Caco-2 (cell line): ENCODE results near the gene AIG1. TPM values are rescaled to one million over a fixed set of nuclear protein-coding genes. Genes with fewer than 3 reads are reported as not detected.

ENCODE experiments used
- BruUV-seq: library from RNA; stranded (reverse); fragments of 400-500 nt; replicated peaks from 2 replicates; lab custom pipeline; 2021; lab: Mats Ljungman, UMichigan
- CTCF ChIA-PET: fragments of 300-600 bp; sonication (Branson Sonifier 250); formaldehyde crosslinking; loops from one replicate; lab custom pipeline; 2022; ENCODE audit warnings: antibody characterized with exemption; lab: Charles Lee
- POLR2A ChIA-PET: fragments of 300-600 bp; sonication (Branson Sonifier 250); formaldehyde crosslinking; loops from one replicate; lab custom pipeline; 2022; ENCODE audit warnings: antibody characterized with exemption; lab: Charles Lee
- DNase-seq, 2 experiments: peaks; one replicate each; pipeline versions ENCODE4 v3.0.0 to v3.0.0-alpha.2; 2020 to 2022
- H3K27me3 ChIP-seq: replicated peaks from 2 replicates; pipeline ENCODE4 v1.6.0; 2011; ENCODE audit warnings: low read length; ENCODE audit not compliant: control insufficient read depth, insufficient read depth
- H3K36me3 ChIP-seq: 2 replicates; pipeline ENCODE4 v1.5.1; 2011; ENCODE audit warnings: low read length; ENCODE audit not compliant: control insufficient read depth, insufficient read depth
- H3K4me1 ChIP-seq: fragments of 250-450 bp; sonication (Bioruptor Pico); 2 replicates; pipeline ENCODE4 v1.5.1; 2020; ENCODE audit warnings: mild to moderate bottlenecking
- H3K4me3 ChIP-seq: 2 replicates; pipeline ENCODE4 v1.5.1; 2011; ENCODE audit warnings: low read depth, mild to moderate bottlenecking, control low read depth, low read length
- H3K9me3 ChIP-seq: fragments of 250-450 bp; sonication (Bioruptor Pico); 2 replicates; pipeline ENCODE4 v1.5.1; 2020; ENCODE audit warnings: mild to moderate bottlenecking, moderate library complexity
- H3K27ac Mint-ChIP-seq: one replicate; pipeline ENCODE4 v1.8.0; 2022; ENCODE audit warnings: mixed read lengths; ENCODE audit not compliant: unreplicated experiment
- H3K27me3 Mint-ChIP-seq: one replicate; pipeline ENCODE4 v1.8.0; 2022; ENCODE audit warnings: mixed read lengths; ENCODE audit not compliant: insufficient read depth, unreplicated experiment
- H3K36me3 Mint-ChIP-seq: one replicate; pipeline ENCODE4 v1.8.0; 2022; ENCODE audit warnings: mild to moderate bottlenecking, mixed read lengths; ENCODE audit not compliant: insufficient read depth, unreplicated experiment
- H3K4me1 Mint-ChIP-seq: one replicate; pipeline ENCODE4 v1.8.0; 2022; ENCODE audit warnings: low read depth, mixed read lengths; ENCODE audit not compliant: unreplicated experiment
- H3K4me3 Mint-ChIP-seq: one replicate; pipeline ENCODE4 v1.8.0; 2022; ENCODE audit warnings: mild to moderate bottlenecking, moderate library complexity, mixed read lengths; ENCODE audit not compliant: unreplicated experiment
- H3K9me3 Mint-ChIP-seq: one replicate; pipeline ENCODE4 v1.8.0; 2022; ENCODE audit warnings: mixed read lengths; ENCODE audit not compliant: unreplicated experiment
- intact Hi-C: fragments of 100-400 bp; cut with micrococcal nuclease; formaldehyde crosslinking; loops from one replicate; pipeline ENCODE4 v1.10.0; 2022; ENCODE audit not compliant: unreplicated experiment
- total RNA-seq: library from RNA; stranded (reverse); gene quantifications from 2 replicates; pipeline ENCODE4 v1.2.3, GENCODE V29; 2022
- TF ChIP-seq, protein P1 (sequence below), 2 experiments: fragments of 200-600 bp in 1 of 2; IDR thresholded peaks; 1 replicate in 1 of 2; 2 replicates in 1 of 2; pipeline versions ENCODE4 v1.5.1 to v1.8.0; 2011 to 2022; ENCODE audit warnings: antibody characterized with exemption in 1 of 2, control low read depth in 1 of 2, inconsistent platforms in 1 of 2, low read depth in 1 of 2, low read length in 1 of 2, mild to moderate bottlenecking in 1 of 2, moderate library complexity in 1 of 2; ENCODE audit not compliant: insufficient read depth in 1 of 2, severe bottlenecking in 1 of 2, unreplicated experiment in 1 of 2

AIG1 gene
- total RNA-seq, 1 experiment from 2014 or later, result 27.6 TPM

DNA sequence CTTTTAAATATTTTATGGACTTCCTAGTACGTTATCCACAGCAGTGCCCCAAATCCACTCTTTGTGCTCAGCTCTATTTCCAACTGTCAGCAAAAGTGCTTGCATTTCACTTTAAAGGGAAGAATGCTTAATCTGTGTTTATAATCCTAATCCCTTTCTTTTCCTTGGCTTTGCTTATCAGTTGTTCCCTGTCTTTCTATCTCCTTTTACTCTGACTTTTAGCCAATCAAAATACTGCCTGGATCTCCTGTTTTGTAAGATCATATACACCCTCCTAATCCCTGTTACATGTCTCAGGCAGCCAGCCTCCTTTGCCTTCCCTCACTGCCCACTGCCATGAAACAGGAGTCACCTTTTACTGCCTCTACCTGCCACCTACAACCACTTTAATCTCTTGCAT, 102.9 kb downstream of the AIG1 start:
- Mint-ChIP-seq H3K4me3 (no peak overlapping the region), H3K4me1 (peaks cover 7% of the 10 kb centered on the region), H3K36me3 (no peaks in the 10 kb centered on the region), H3K27me3 (no peaks in the 10 kb centered on the region), H3K27ac (no peak overlapping the region), H3K9me3 (no peaks in the 10 kb centered on the region)
- H3K27me3 ChIP-seq, result no peaks in the 10 kb centered on the region
- CTCF ChIA-PET, result no interaction called here
- DNase-seq, result no peak
- BruUV-seq, result no TSS peak
- H3K4me3 ChIP-seq, result no peak overlapping the region
- H3K4me1 ChIP-seq, result peaks cover 11% of the 10 kb centered on the region; the same call in 1 of the 2 replicates
- TF ChIP-seq, protein P1, sequence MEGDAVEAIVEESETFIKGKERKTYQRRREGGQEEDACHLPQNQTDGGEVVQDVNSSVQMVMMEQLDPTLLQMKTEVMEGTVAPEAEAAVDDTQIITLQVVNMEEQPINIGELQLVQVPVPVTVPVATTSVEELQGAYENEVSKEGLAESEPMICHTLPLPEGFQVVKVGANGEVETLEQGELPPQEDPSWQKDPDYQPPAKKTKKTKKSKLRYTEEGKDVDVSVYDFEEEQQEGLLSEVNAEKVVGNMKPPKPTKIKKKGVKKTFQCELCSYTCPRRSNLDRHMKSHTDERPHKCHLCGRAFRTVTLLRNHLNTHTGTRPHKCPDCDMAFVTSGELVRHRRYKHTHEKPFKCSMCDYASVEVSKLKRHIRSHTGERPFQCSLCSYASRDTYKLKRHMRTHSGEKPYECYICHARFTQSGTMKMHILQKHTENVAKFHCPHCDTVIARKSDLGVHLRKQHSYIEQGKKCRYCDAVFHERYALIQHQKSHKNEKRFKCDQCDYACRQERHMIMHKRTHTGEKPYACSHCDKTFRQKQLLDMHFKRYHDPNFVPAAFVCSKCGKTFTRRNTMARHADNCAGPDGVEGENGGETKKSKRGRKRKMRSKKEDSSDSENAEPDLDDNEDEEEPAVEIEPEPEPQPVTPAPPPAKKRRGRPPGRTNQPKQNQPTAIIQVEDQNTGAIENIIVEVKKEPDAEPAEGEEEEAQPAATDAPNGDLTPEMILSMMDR (IDR thresholded peaks at IDR 0.05; ENCODE audit: insufficient read depth in 1 of 2, low read depth in 1 of 2, low read length in 1 of 2, severe bottlenecking in 1 of 2, unreplicated experiment in 1 of 2), result no peak
- no peaks in the 10 kb centered on the region; the same call in 1 of the 2 replicates for H3K9me3 ChIP-seq
- POLR2A ChIA-PET, result no interaction called here
- intact Hi-C loops, result no loop called here
- no peaks in the 10 kb centered on the region for H3K36me3 ChIP-seq

GRCh38 chr6:143164565-143165105, 103.9 kb downstream of the AIG1 start:
- Mint-ChIP-seq H3K27me3 (no peaks in the 10 kb centered on the region), H3K4me3 (no peak overlapping the region), H3K36me3 (no peaks in the 10 kb centered on the region), H3K9me3 (no peaks in the 10 kb centered on the region), H3K27ac (no peak overlapping the region), H3K4me1 (peaks cover 7% of the 10 kb centered on the region)
- Histone ChIP-seq H3K4me3 (no peak overlapping the region), H3K27me3 (no peaks in the 10 kb centered on the region), H3K4me1 (peaks cover 11% of the 10 kb centered on the region; the same call in 1 of the 2 replicates), H3K9me3 (no peaks in the 10 kb centered on the region; the same call in 1 of the 2 replicates), H3K36me3 (no peaks in the 10 kb centered on the region)
- no TSS peak for BruUV-seq
- intact Hi-C loops, result no loop called here
- CTCF ChIA-PET, result no interaction called here
- TF ChIP-seq, protein P1 (IDR thresholded peaks at IDR 0.05; ENCODE audit: insufficient read depth in 1 of 2, low read depth in 1 of 2, low read length in 1 of 2, severe bottlenecking in 1 of 2, unreplicated experiment in 1 of 2), result no peak
- POLR2A ChIA-PET, result no interaction called here
- DNase-seq, result no peak

- H3K27ac Mint-ChIP-seq, result no peak overlapping the region
- H3K9me3 Mint-ChIP-seq, result no peaks in the 10 kb centered on the region
- no peak for DNase-seq
- Histone ChIP-seq H3K4me1 (peaks cover 4% of the 10 kb centered on the region; the same call in 1 of the 2 replicates), H3K36me3 (no peaks in the 10 kb centered on the region), H3K4me3 (no peak overlapping the region), H3K9me3 (no peaks in the 10 kb centered on the region; the same call in 1 of the 2 replicates), H3K27me3 (no peaks in the 10 kb centered on the region)
- TF ChIP-seq, protein P1 (IDR thresholded peaks at IDR 0.05; ENCODE audit: insufficient read depth in 1 of 2, low read depth in 1 of 2, low read length in 1 of 2, severe bottlenecking in 1 of 2, unreplicated experiment in 1 of 2), result no peak
- no TSS peak for BruUV-seq
- intact Hi-C loops, result no loop called here
- ChIA-PET POLR2A (no interaction called here), CTCF (no interaction called here)
- H3K27me3 Mint-ChIP-seq, result no peaks in the 10 kb centered on the region
- H3K4me1 Mint-ChIP-seq, result peaks cover 7% of the 10 kb centered on the region
- no peaks in the 10 kb centered on the region for H3K36me3 Mint-ChIP-seq
- H3K4me3 Mint-ChIP-seq, result no peak overlapping the region
These were observed 104.7 kb downstream of the AIG1 start for GRCh38 chr6:143165315-143165855.
